GM20000 (cell line): ENCODE measurements around the gene ADAMTS15.

Experiments
- DNase-seq: peaks from one replicate; pipeline ENCODE4 v3.0.0; 2012; ENCODE audit warnings: low spot score
- TF ChIP-seq, protein P1 (sequence below): IDR thresholded peaks from 2 replicates; pipeline ENCODE4 v1.5.1; 2012; ENCODE audit warnings: mild to moderate bottlenecking, control low read depth; ENCODE audit errors: extremely low read depth, missing control alignments

ADAMTS15 gene

GRCh38 chr11:130420478-130421198 is 27.8 kb upstream of the ADAMTS15 start:
- no peak for DNase-seq
- TF ChIP-seq, protein P1, sequence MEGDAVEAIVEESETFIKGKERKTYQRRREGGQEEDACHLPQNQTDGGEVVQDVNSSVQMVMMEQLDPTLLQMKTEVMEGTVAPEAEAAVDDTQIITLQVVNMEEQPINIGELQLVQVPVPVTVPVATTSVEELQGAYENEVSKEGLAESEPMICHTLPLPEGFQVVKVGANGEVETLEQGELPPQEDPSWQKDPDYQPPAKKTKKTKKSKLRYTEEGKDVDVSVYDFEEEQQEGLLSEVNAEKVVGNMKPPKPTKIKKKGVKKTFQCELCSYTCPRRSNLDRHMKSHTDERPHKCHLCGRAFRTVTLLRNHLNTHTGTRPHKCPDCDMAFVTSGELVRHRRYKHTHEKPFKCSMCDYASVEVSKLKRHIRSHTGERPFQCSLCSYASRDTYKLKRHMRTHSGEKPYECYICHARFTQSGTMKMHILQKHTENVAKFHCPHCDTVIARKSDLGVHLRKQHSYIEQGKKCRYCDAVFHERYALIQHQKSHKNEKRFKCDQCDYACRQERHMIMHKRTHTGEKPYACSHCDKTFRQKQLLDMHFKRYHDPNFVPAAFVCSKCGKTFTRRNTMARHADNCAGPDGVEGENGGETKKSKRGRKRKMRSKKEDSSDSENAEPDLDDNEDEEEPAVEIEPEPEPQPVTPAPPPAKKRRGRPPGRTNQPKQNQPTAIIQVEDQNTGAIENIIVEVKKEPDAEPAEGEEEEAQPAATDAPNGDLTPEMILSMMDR = no peak

GRCh38 chr11:130421199-130421585 is 27.3 kb upstream of the ADAMTS15 start:
- TF ChIP-seq, protein P1 = no peak
- no peak for DNase-seq

GRCh38 chr11:130421697-130422096 is 26.7 kb upstream of the ADAMTS15 start:
- TF ChIP-seq, protein P1 = no peak
- no peak for DNase-seq

GRCh38 chr11:130422251-130422995 is 26.0 kb upstream of the ADAMTS15 start:
- TF ChIP-seq, protein P1 = no peak
- DNase-seq = no peak

DNA sequence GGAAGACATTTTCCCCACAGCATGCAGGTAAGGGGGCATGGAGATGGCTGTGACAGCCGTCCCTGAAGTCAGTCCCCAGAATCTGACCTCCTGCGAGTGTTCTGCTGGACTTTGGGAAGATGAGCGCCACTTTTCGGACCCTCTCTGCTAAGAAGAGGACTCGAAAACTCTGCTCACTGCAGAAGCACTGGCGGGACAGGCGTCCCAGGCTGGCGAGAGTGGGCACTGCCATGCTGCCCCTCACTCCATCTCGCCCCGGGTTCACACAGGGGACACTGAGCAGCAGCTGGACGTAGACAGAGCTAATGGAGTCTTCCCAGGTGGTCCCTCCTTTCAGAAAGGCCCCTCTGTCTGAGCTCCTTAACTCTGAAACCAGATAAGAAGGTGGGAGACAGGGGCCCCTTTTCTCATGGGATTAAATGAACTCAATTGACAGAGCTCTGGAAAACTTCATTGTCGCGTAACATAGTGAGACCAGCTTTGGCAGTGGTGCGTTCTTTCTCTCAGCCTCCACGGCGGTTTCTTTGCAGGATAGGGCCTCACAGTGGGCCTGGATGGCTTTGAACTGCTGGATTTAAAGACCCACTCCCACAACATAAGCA is 24.8 kb upstream of the ADAMTS15 start:
- TF ChIP-seq, protein P1 = no peak
- DNase-seq = no peak

DNA sequence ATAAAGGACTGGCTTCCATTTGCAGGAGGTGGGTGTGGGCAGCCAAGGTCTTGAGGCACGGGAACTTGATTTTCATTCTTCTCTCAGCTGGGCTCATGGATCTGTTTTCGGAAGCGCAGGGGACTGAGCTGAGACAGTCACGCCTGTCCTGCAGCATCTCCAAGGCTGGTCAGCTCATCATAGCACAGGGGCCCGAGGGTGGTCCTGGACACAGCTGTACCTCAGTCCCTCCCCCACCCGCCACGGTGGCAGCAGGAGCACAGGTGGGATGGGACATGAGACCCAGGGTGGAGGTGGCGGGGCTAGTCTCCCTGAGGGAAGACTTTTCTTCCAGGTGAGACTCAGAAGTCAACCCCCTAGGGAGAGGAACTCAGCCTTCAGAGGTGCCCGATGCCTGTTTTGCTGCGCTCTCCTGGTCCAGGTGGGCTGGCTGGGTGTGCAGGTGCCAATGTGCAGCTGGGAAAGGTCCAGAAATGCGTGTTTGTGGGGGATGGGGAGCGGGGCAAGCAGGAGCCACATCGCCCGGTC is 23.8 kb upstream of the ADAMTS15 start:
- TF ChIP-seq, protein P1 = no peak
- no peak for DNase-seq

GRCh38 chr11:130425156-130425555 is 23.3 kb upstream of the ADAMTS15 start:
- TF ChIP-seq, protein P1 = no peak
- no peak for DNase-seq
